HG02884 (cell line): ENCODE measurements around the gene SEC63.
"Not testable (repeated sequence)": the region's sequence is repeated elsewhere in the genome, so short reads cannot be mapped to it uniquely, and the experiment has no call there.

Experiments used
- ATAC-seq: cut with Tn5 transposase; IDR thresholded peaks from one replicate; pipeline ENCODE4 v1.9.1; 2021; ENCODE audit warnings: mild to moderate bottlenecking, moderate library complexity; ENCODE audit not compliant: unreplicated experiment

SEC63 gene

GRCh38 chr6:107864226-107865127, 93.5 kb downstream of the SEC63 start:
- no peak for ATAC-seq

GRCh38 chr6:107862383-107862782, 95.6 kb downstream of the SEC63 start:
- ATAC-seq, result no peak

GRCh38 chr6:107860963-107861362, 97.0 kb downstream of the SEC63 start:
- not testable (repeated sequence) for ATAC-seq

GRCh38 chr6:107860144-107860543, 97.9 kb downstream of the SEC63 start:
- ATAC-seq, result not testable (repeated sequence)

GRCh38 chr6:107853230-107853629, 104.8 kb downstream of the SEC63 start:
- ATAC-seq, result no peak

GRCh38 chr6:107849325-107849724, 108.7 kb downstream of the SEC63 start:
- no peak for ATAC-seq

- ATAC-seq, result no peak
Observed at GRCh38 chr6:107847844-107848802, 109.9 kb downstream of the SEC63 start.

GRCh38 chr6:107846262-107846795, 111.7 kb downstream of the SEC63 start:
- no peak for ATAC-seq

- no peak for ATAC-seq
Observed at GRCh38 chr6:107845777-107846176, 112.2 kb downstream of the SEC63 start.

GRCh38 chr6:107843400-107843799, 114.6 kb downstream of the SEC63 start:
- ATAC-seq, result no peak

GRCh38 chr6:107841275-107841670, 116.7 kb downstream of the SEC63 start:
- ATAC-seq, result no peak

GRCh38 chr6:107840636-107841274, 117.3 kb downstream of the SEC63 start:
- no peak for ATAC-seq

- no peak for ATAC-seq
Observed at GRCh38 chr6:107833136-107833535, 124.9 kb downstream of the SEC63 start.

GRCh38 chr6:107832151-107833056, 125.6 kb downstream of the SEC63 start:
- ATAC-seq, result no peak

- no peak for ATAC-seq
Observed at GRCh38 chr6:107830060-107830459, 127.9 kb downstream of the SEC63 start.

- ATAC-seq, result no peak
Observed at GRCh38 chr6:107827541-107827940, 130.5 kb downstream of the SEC63 start.

- ATAC-seq, result no peak
Observed at GRCh38 chr6:107823047-107823557, 134.9 kb downstream of the SEC63 start.

- no peak for ATAC-seq
Observed at GRCh38 chr6:107822176-107823046, 135.6 kb downstream of the SEC63 start.

GRCh38 chr6:107821591-107821990, 136.4 kb downstream of the SEC63 start:
- ATAC-seq, result no peak
